BE2C (cell line): ENCODE measurements around the gene ENAH.

Experiments
- DNase-seq: peaks from one replicate; pipeline ENCODE4 v3.0.0-alpha.2; 2020
- H3K27me3 ChIP-seq: fragments of 250-450 bp; sonication (Bioruptor Pico); 2 replicates; pipeline ENCODE4 v1.5.1; 2020; ENCODE audit warnings: mild to moderate bottlenecking
- H3K36me3 ChIP-seq: fragments of 250-450 bp; sonication (Bioruptor Pico); 2 replicates; pipeline ENCODE4 v1.5.1; 2020; ENCODE audit warnings: mild to moderate bottlenecking
- H3K4me1 ChIP-seq: fragments of 250-450 bp; sonication (Bioruptor Pico); 2 replicates; pipeline ENCODE4 v1.5.1; 2020
- H3K4me3 ChIP-seq: 2 replicates; pipeline ENCODE4 v1.5.1; 2011; ENCODE audit warnings: low read depth, low read length
- H3K9me3 ChIP-seq: fragments of 250-450 bp; sonication (Bioruptor Pico); 2 replicates; pipeline ENCODE4 v1.5.1; 2020
- TF ChIP-seq, protein P1 (sequence below): IDR thresholded peaks from 2 replicates; pipeline ENCODE4 v1.5.1; 2012; ENCODE audit warnings: mild to moderate bottlenecking, low read depth, low read length

ENAH gene

GRCh38 chr1:225485226-225485625, 167.7 kb downstream of the ENAH start:
- no peak for DNase-seq
- Histone ChIP-seq H3K4me1 (no peaks in the 10 kb centered on the region), H3K27me3 (no peaks in the 10 kb centered on the region), H3K36me3 (no peaks in the 10 kb centered on the region), H3K9me3 (no peaks in the 10 kb centered on the region), H3K4me3 (no peak overlapping the region)
- TF ChIP-seq, protein P1, sequence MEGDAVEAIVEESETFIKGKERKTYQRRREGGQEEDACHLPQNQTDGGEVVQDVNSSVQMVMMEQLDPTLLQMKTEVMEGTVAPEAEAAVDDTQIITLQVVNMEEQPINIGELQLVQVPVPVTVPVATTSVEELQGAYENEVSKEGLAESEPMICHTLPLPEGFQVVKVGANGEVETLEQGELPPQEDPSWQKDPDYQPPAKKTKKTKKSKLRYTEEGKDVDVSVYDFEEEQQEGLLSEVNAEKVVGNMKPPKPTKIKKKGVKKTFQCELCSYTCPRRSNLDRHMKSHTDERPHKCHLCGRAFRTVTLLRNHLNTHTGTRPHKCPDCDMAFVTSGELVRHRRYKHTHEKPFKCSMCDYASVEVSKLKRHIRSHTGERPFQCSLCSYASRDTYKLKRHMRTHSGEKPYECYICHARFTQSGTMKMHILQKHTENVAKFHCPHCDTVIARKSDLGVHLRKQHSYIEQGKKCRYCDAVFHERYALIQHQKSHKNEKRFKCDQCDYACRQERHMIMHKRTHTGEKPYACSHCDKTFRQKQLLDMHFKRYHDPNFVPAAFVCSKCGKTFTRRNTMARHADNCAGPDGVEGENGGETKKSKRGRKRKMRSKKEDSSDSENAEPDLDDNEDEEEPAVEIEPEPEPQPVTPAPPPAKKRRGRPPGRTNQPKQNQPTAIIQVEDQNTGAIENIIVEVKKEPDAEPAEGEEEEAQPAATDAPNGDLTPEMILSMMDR, result 0 out of 2 replicates have a peak, but pooled peaks have one; percentile 5

GRCh38 chr1:225484657-225485214, 168.2 kb downstream of the ENAH start:
- Histone ChIP-seq H3K36me3 (no peaks in the 10 kb centered on the region), H3K9me3 (no peaks in the 10 kb centered on the region), H3K27me3 (no peaks in the 10 kb centered on the region), H3K4me1 (no peaks in the 10 kb centered on the region), H3K4me3 (no peak overlapping the region)
- no peak for DNase-seq
- TF ChIP-seq, protein P1, result no peak

DNA sequence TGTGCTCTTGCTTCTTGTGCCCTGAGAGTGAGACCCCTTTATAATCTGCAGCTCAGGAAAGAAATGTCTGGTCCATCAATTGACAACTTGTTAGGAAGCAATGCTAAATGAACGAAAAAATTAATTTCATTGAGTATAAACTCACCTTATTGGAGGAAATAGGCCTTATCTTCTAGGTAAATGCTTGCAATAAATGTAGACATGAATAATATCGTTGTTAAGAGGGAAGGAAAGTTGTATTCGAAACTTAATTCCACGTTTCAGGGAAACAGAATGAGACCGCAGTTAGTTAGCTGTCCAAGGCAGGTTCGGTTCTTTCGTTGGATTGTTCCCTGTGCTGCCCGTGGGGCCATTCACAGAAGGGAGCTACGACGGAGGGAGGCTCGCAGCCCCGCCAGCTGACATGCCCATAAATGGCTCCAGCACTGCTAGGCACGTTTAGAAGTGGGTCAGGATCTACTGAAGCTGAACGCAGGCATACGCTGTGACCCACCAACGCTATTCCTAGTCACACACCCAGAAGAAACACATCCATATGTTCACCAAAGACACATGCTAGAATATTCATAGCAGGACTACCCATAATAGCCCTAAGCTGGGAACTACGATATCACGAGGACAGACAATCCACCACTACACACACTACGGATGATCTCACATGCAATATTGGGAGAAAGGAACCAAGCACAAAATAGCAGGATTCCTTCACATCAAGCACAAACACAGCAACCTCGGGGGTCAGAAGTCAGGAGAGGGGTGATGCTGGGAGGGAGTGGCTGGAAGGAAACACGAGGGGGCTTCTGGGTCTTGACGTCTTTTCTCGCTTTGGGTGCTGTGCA, 168.9 kb downstream of the ENAH start:
- H3K4me3 ChIP-seq, result no peak overlapping the region
- no peaks in the 10 kb centered on the region for H3K36me3 ChIP-seq
- DNase-seq, result no peak
- TF ChIP-seq, protein P1, result no peak
- H3K27me3 ChIP-seq, result no peaks in the 10 kb centered on the region
- H3K9me3 ChIP-seq, result no peaks in the 10 kb centered on the region
- no peaks in the 10 kb centered on the region for H3K4me1 ChIP-seq

DNA sequence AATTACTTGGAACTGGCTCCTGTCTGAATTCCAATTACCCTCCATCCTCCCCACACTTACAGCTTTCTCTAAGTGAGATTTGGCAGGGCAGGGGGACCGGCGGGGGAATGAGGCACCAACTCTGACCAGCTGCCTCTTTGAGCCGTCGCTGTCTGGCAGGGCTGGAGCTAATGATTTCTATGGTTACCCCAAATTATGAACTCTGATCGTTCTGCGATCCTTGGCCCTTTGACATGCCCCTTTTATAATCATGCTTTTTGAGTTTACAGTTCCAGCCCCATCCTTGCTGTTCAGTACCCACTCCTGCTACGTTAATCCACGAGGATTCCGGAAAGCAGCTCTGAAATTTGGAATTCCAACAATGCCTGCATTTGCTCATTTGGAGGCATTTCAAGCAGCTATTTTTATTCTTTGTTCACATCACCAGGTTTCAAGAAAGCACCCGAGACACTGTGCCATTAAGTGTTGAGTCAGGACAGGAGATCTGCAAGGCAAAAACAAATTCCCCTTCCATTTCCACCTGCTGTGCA, 170.4 kb downstream of the ENAH start:
- TF ChIP-seq, protein P1, result no peak
- Histone ChIP-seq H3K27me3 (no peaks in the 10 kb centered on the region), H3K4me1 (no peaks in the 10 kb centered on the region), H3K4me3 (no peak overlapping the region), H3K9me3 (no peaks in the 10 kb centered on the region), H3K36me3 (no peaks in the 10 kb centered on the region)
- no peak for DNase-seq

- TF ChIP-seq, protein P1, result no peak
- no peaks in the 10 kb centered on the region for H3K9me3 ChIP-seq
- H3K4me1 ChIP-seq, result no peaks in the 10 kb centered on the region
- H3K36me3 ChIP-seq, result no peaks in the 10 kb centered on the region
- no peak for DNase-seq
- no peak overlapping the region for H3K4me3 ChIP-seq
- no peaks in the 10 kb centered on the region for H3K27me3 ChIP-seq
These were observed 171.2 kb downstream of the ENAH start for GRCh38 chr1:225481738-225482137.

- TF ChIP-seq, protein P1, result peak; percentile 98
- Histone ChIP-seq H3K9me3 (no peaks in the 10 kb centered on the region), H3K36me3 (no peaks in the 10 kb centered on the region), H3K4me1 (no peaks in the 10 kb centered on the region), H3K4me3 (no peak overlapping the region), H3K27me3 (no peaks in the 10 kb centered on the region)
- DNase-seq, result peak; percentile 70
These were observed 172.0 kb downstream of the ENAH start for GRCh38 chr1:225480825-225481434.
